GM18526 (cell line): ENCODE data around the gene PRKX.

Source experiments
- POLR2A ChIP-seq: IDR thresholded peaks from 3 replicates; pipeline ENCODE4 v1.6.1; 2011; ENCODE audit not compliant: insufficient read length; ENCODE audit errors: extremely low read depth

Gene PRKX

DNA sequence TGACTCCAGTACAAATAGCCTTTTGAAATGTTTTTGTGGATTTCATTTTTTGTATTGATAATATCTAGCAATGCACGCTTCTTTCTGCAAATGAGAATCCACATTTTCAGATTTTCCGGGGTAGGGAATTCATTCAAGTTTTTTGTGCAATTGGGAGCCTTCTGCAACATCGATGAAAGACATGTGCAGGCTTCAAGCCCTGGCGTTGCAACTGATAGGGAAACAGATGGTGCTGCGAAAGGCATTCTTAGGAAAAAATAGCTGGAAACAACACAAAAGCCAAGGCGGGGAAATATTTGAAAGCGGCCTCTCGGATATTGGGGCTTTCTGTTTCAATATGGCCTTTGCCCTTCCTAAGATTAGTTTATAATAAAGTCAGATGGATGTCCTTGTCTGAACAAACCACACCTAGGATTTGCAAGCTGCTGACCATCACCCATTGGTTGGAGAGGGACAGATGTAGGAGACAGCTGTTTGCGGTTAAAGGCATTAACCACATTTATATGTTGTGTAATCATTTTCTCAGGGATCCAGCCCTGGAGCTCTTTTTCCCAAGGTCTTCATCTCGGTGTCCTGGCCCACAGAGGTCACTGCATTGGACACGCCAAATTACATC lies 136.5 kb downstream of the PRKX start:
- TF ChIP-seq POLR2A: no peak

DNA sequence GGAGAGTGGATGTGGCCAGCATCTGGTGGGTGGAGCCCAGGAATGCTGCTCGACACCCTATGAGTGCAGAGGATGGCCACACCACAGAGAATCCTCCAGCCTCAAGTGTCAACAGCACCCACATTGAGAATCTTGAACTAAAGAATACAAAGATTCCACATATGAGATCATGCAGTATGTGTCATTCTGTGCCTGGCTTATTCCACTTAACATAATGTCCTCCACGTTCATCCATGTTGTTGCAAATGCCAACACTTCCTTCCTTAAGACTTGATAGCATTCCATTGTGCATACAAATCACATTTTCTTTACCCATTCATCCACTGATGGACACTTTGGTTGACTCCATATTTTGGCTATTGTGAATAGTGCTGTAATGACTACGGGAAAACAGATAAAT lies 145.8 kb downstream of the PRKX start:
- TF ChIP-seq POLR2A: no peak

DNA sequence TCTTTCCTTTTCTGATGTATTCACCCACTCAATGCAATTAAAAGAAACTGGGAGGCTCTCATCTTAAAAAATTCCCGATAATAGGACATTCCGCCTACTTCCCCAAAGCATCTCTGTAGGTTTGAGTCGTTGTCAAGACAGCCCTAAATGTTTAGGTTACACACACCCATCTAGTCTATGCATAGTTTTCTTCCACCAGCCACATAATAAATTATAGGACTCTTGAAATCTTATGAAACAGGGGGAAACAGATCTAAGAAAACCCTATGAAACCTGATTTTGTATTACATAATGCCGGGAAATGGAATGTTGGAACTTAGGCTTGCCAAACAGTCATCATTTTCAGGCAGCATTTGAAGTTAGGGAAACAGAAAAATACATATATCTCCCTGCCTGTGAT lies 150.0 kb downstream of the PRKX start:
- TF ChIP-seq POLR2A: no peak
